LNCaP clone FGC (cell line): Measurements from ENCODE around the gene CALHM6.

Source experiments
- DNase-seq: peaks from one replicate; pipeline ENCODE4 v3.0.0-alpha.2; 2011; ENCODE audit warnings: low read depth
- H3K4me3 ChIP-seq: 2 replicates; pipeline ENCODE4 v1.5.1; 2011; ENCODE audit warnings: mild to moderate bottlenecking, low read depth, low read length, control low read depth
- TF ChIP-seq, protein P1 (sequence below): IDR thresholded peaks from 2 replicates; pipeline ENCODE4 v1.5.1; 2012; ENCODE audit warnings: mild to moderate bottlenecking; ENCODE audit not compliant: control insufficient read depth, insufficient read depth; ENCODE audit errors: extremely low read depth

The CALHM6 gene

DNA sequence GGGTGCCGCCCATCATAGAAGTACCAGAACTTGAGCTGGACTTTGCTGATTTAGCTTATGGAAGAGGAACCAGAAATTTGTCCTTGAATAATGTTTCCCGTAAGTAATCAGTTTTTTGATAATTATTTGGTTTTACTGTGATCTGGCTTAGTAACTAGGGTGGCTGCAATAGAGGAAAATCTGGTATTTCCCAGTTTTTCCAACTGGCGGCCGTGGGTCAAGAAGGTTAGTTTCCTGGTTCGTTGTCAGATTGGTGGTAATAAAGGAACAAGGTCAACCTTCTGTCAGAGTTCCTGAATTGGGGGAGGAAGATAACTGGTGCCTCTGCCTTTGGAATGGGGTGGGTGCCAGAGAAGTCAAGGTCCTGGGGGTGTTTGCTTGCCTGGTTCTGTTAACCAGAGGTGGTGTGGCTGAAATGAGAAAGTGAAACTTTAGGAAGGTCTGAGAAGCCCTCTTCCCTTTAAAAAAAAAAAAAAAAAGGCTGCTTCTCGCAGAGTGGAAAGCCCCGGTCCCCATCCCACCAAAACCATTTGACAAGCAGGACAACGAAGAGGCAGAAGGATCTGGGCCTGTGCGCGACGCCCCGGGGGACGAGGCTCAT, at the start of gene CALHM6:
CALHM6 (plus strand) TSS at position 45 of the 601 bp plus-strand sequence; CDS start at position 600, 555 bp downstream.
- no peak for DNase-seq
- TF ChIP-seq, protein P1, sequence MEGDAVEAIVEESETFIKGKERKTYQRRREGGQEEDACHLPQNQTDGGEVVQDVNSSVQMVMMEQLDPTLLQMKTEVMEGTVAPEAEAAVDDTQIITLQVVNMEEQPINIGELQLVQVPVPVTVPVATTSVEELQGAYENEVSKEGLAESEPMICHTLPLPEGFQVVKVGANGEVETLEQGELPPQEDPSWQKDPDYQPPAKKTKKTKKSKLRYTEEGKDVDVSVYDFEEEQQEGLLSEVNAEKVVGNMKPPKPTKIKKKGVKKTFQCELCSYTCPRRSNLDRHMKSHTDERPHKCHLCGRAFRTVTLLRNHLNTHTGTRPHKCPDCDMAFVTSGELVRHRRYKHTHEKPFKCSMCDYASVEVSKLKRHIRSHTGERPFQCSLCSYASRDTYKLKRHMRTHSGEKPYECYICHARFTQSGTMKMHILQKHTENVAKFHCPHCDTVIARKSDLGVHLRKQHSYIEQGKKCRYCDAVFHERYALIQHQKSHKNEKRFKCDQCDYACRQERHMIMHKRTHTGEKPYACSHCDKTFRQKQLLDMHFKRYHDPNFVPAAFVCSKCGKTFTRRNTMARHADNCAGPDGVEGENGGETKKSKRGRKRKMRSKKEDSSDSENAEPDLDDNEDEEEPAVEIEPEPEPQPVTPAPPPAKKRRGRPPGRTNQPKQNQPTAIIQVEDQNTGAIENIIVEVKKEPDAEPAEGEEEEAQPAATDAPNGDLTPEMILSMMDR: no peak
- no peak within 1 kb of the TSS for H3K4me3 ChIP-seq

DNA sequence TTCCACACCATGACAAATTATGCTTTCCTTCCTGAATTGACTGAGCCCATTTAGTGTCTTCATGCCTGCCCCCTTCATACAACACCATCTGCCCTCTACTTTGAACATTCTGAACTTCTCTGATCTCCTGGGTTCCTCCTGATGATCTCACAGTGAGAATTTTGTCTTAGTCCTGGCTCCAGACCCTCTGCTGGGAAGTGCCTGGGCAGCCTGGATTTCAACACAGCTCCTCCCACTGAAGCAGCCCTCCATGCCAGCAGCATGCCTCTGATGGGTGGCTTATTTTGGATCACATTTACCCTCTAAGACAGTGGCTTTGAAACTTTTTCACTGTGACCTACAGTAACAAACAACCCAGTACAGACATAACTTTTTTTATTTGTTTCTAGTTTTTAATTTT, 48.9 kb upstream of the CALHM6 start:
- no peak overlapping the region for H3K4me3 ChIP-seq
- no peak for DNase-seq
- TF ChIP-seq, protein P1: no peak

DNA sequence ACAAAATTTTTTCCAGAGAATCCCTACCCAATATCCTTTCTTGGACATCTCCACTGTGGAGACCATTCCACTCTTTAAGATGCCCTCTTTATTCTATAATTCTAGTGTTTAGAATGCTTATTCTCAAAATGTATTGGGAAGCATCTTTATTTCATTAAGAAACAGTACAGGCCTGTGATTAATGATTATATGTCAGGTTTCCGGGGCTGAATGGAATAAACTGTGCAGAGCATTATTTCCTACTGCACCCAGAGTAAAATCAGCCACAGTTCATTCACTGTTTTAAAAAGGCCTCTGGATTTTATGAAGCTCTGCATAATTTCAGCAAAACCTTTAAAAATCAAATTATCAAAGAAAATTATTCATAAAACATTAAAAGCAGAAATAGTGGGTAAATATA, 47.8 kb upstream of the CALHM6 start:
- no peak for DNase-seq
- no peak overlapping the region for H3K4me3 ChIP-seq
- TF ChIP-seq, protein P1: no peak

DNA sequence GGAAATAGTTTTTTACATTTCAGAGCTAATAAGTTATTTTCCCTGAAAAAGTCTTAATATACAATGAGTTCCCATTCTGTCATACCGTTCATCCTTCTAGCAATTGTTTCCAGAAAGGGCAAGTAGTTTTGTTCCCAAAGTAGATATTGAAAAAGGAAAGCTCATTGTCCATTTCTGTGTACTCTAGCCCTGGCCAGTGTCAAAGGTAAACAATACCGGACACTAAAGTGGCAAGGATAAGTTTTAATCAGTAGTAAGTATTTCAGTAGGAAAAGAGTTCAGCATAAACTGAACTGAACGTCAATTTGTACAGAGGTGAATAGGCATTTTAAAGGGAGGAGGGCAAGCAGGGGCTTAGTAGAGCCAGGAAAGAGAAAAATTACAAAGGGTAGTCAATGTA, 43.5 kb upstream of the CALHM6 start:
- TF ChIP-seq, protein P1: no peak
- peak; percentile 57 for DNase-seq
- no peak overlapping the region for H3K4me3 ChIP-seq

DNA sequence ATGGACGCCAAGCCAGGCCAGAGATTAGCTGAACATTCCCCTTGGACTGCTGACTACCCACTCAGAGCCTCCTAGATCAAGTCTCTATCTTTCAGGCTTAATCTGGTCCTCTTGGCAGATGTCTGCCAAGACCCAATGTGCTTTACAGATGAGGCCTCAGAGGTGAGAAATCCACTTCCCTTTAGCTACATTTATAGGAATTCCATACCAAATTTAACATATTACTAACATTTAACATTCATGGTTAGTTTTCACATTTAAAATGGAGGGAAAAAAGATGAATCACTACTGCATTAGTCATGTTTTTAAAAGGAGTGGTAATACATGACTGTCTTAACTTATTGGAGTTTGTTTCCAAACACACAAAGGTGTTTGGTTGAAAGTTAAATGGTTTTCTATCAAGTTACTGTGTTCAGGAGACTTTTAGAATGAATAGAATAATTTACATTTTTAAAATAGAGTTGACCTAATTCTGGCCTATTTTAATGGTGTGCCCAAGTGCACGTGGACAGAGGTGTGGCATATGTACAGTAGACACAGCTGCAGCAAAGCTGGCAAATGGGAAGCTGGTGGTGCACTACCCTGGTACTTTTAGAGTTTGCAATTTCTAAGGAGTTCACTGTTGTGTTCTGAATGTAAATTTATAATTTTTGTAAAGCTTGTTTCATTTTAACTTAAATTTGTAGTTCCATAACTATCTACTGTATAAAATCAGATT, 41.9 kb upstream of the CALHM6 start:
- no peak for DNase-seq
- no peak overlapping the region for H3K4me3 ChIP-seq
- TF ChIP-seq, protein P1: no peak

DNA sequence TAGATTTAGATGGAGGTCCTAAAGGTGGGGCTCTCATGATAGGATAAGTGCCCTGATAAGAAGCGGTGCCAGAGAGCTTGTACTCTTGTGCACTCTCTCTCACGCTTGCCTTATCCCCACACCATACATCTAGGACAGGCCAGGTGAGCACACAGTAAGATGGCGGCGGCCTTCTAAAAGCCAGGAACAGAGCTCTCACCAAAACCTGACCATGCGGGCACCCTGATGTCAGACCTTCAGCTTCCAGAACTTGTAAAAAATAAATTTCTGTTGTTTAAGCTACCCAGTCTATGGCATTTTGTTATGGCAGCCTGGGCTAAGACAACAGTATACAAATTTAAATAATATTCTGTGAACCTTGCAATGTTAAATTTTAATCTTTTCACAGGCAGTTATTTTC, 40.8 kb upstream of the CALHM6 start:
- DNase-seq: no peak
- no peak overlapping the region for H3K4me3 ChIP-seq
- TF ChIP-seq, protein P1: no peak
